Uterus (tissue), 2 donors: ENCODE measurements around the gene SDCCAG8.

ENCODE experiments used
- CTCF ChIP-seq, 4 experiments: fragments of 200-600 bp in 2 of 4; fragments of 450-650 bp in 2 of 4; sonication (generic) in 2 of 4; IDR thresholded peaks; one replicate each; pipeline ENCODE4 v1.5.1; 2016 to 2019; ENCODE audit warnings: antibody characterized with exemption in 4 of 4, mild to moderate bottlenecking in 2 of 4, moderate library complexity in 1 of 4
- POLR2A ChIP-seq, 2 donors: fragments of 450-650 bp; IDR thresholded peaks; one replicate each; pipeline ENCODE4 v1.6.1; 2016; ENCODE audit warnings: antibody characterized with exemption in 2 of 2, mild to moderate bottlenecking in 1 of 2, moderate library complexity in 1 of 2

- TF ChIP-seq CTCF (IDR thresholded peaks at IDR 0.05) (no peak), POLR2A (IDR thresholded peaks at IDR 0.05) (no peak)
Measured at GRCh38 chr1:243411472-243411871, 155.6 kb downstream of the SDCCAG8 start.
